ENCODE results near the gene HCRTR1. TPM values are rescaled to one million over a fixed set of nuclear protein-coding genes. Genes with fewer than 3 reads are reported as not detected.

HCRTR1 gene
- total RNA-seq, 2 donors from 2014 or later: 0.14 TPM; not detected in 1

DNA sequence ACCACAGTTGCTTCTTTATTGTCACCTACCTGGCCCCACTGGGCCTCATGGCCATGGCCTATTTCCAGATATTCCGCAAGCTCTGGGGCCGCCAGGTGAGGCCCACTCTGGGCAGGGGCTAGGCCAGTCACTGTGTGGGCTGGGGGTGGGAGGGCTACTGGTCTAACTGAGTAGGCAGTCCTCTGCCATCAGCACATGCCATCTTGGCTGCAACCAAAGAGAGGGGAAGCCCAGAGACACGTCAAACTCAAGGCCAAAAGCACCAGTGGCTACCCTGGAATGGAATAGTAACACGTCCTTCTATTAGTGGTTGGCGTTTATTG lies 4.0 kb downstream of the HCRTR1 start:
- no peak for ATAC-seq
- intact Hi-C loops (cut with DNase I, micrococcal nuclease): no loop called here
- DNase-seq: no peak

GRCh38 chr1:31621847-31622730 lies 4.6 kb downstream of the HCRTR1 start:
- ATAC-seq (no peak), DNase-seq (no peak)
- intact Hi-C loops (cut with DNase I, micrococcal nuclease): no loop called here

GRCh38 chr1:31623365-31623764 lies 5.9 kb downstream of the HCRTR1 start:
- DNase-seq (no peak), ATAC-seq (no peak)

DNA sequence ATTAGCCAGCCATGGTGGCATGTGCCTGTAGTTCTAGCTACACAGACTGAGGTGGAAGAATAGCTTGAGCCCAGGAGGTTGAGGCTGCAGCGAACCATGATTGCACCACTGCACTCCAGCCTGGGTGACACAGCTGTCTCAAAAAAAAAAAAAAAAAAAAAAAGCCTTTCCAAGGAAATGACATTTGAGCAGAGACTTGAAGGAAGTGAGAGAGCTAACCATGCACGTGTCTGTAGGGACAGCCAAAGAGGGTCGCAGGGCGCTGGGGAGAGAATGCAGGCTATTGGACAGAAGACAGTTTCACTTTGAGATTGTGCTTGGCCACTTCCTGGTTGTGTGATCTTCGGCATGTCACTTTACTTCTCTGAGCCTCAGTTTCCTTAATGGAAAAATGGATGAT lies 6.8 kb downstream of the HCRTR1 start:
- no peak for DNase-seq
- intact Hi-C loops (cut with DNase I, micrococcal nuclease): no loop called here

More at GRCh38 chr1:31623365-31623764, 5.9 kb downstream of the HCRTR1 start:
- intact Hi-C loops (cut with DNase I, micrococcal nuclease): no loop called here

DNA sequence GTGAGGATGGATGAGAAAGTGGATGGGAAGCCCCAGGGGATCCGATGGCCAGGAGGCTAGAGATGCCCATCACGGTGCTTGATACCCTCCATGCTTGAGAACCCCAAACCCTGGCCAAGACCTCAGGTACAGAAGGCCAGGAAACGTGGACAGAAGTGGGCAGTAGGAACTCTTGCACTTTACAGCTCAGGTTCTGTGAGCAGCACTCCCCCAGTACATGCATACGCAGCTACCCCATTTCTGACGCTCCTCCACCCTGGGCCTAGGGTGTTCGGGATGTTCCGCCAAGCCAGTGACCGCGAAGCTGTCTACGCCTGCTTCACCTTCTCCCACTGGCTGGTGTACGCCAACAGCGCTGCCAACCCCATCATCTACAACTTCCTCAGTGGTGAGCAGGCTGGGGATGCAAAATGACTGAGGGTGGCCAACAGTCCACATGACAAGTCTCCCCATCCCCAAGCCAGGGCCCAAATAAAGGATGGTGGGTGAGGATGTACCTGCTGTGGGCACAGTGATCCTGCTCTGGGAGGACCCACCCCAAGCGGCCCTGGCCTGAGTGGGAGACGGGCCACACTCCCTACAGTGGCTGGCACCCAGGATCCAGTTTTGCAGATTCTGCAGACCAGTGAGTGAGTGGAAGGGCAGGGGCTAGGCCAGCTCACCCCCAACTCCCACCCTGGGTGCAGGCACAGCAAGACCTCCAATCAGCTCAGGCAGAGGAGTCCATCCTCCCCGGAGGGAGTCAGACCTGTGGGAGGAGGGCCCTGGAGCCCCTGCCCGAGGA lies 7.4 kb downstream of the HCRTR1 start:
- ATAC-seq (no peak), DNase-seq (no peak)
- intact Hi-C loops (cut with DNase I, micrococcal nuclease): no loop called here

More for the DNA sequence above, 6.8 kb downstream of the HCRTR1 start:
- ATAC-seq: no peak

- no peak for ATAC-seq
- DNase-seq: no peak
- intact Hi-C loops (cut with DNase I, micrococcal nuclease): no loop called here
Measured at GRCh38 chr1:31625561-31626222, 8.2 kb downstream of the HCRTR1 start.

DNA sequence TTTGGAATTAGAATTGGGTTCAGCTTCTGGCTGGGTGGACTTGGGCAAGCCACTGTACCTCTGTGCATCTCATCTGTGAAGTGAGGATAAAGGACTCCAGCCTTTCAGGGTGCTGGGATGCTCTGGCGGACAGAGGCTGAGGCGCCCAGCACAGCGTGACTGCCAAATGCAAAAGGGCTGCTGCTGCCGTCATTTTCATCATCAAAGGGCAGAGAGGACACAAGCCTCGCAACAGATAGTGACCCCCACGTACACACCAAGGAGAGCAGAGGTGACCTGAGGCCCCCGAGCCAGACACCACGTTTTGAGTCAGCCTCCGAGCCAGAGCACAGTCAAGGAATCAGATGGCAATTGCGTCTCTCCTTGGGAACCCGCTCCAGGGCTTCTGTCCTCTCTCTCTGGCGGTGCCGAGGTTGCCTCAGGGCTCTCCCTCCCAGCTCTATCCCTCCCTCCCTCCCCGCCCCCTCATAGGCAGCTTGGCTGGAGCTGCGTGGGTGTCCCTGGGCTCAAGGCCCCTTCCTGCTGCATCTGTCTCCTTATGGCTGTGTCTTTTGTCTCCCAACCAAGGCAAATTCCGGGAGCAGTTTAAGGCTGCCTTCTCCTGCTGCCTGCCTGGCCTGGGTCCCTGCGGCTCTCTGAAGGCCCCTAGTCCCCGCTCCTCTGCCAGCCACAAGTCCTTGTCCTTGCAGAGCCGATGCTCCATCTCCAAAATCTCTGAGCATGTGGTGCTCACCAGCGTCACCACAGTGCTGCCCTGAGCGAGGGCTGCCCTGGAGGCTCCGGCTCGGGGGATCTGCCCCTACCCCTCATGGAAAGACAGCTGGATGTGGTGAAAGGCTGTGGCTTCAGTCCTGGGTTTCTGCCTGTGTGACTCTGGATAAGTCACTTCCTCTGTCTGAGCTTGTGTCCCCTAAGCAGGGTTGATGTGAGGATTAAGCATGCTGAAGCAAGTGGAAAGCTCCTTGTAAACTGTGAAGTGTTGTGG lies 9.0 kb downstream of the HCRTR1 start:
- intact Hi-C loops (cut with DNase I, micrococcal nuclease): no loop called here
- DNase-seq: no peak
- ATAC-seq: peak; percentile 3

DNA sequence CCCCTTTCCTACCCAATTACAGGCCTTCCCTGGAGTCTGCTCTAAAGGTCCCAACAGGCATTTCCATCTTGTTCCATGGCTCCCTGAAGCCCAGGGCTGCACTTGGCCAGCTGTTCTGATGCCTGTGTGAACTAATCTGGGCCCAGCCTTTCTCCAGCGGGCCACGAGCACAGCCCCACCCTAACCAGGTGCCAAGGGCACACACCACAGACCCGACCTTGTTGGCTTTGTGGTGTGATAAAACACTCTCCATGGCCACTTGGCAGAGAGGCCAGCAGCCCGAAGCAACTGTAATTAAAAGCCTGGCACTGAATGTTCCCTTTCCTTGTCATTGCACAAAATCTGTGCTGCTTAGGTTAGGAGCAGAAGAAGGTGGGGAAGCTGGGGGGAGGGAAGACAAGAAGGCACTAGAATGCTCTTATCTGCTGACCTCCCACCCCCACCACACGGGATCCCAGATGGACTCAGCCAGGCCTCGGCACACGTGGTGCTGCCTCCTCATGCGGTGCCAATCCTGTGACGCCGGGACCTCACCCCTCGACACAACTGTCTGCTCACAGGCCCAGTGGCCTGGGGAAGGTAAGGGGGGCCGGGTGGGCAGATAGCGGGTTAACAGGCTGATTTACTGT lies 9.9 kb downstream of the HCRTR1 start:
- ATAC-seq: peak; percentile 82
- peak; percentile 31 to 78 for DNase-seq

GRCh38 chr1:31627930-31628559 lies 10.6 kb downstream of the HCRTR1 start:
- intact Hi-C loops (cut with DNase I, micrococcal nuclease): no loop called here
- ATAC-seq (no peak), DNase-seq (no peak)

More for the DNA sequence above, 9.9 kb downstream of the HCRTR1 start:
- intact Hi-C loops (cut with DNase I, micrococcal nuclease): no loop called here

DNA sequence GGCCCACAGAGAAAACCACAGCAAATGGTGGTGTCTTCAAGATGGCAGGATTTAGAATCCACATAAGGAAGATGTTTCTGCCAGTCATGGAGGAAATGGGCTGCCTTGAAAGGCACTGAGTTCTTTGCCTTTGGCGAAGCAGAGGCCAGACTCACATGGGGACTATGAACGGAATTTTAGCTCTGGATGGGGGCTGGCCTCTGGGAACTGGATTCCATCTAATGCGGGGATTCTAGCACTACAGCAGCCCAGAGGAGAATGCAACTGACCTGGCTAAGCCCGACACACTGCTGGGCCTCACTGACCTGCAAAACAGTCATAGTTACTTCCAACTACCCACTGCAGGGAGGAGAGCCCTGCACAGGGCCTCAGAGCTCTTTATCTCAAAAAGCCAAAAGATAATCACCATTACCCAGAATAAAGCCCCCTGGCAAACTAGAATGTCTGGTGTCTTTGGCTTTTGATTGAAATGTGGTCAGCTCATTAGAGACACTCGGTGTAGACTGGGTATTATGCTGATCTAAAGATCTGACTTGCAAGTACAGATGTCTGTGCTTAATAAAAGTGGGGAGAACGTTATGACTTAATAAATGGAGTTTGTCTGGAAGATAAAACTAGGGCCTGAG lies 11.6 kb downstream of the HCRTR1 start:
- intact Hi-C loops (cut with DNase I, micrococcal nuclease): no loop called here
- DNase-seq (no peak), ATAC-seq (no peak)

GRCh38 chr1:31632649-31633048 lies 15.2 kb downstream of the HCRTR1 start:
- intact Hi-C loops (cut with DNase I, micrococcal nuclease): no loop called here
- ATAC-seq (peak; percentile 84), DNase-seq (peak in 1 of 2 donors; percentile 72)

DNA sequence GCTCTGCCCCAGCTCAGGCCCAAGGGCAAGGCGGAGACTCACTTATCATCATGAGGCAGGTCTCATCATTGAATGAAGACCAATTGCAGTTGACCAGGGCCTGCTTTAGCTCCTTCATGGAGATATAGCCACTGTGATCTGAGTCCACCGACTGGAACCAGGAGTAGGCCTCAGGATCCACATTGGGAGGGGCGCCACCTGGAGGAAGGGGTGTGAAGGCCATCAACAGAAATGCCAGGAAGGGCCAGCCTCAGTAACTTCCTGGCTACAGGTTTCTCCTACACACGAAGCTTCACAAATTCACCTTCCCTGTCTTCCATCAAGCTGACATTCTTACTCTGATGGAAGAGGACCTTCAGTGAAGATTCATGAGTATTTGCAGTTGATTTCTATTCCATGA lies 15.6 kb downstream of the HCRTR1 start:
- intact Hi-C loops (cut with DNase I, micrococcal nuclease): no loop called here
- DNase-seq (peak; percentile 63 to 70), ATAC-seq (peak; percentile 66)

DNA sequence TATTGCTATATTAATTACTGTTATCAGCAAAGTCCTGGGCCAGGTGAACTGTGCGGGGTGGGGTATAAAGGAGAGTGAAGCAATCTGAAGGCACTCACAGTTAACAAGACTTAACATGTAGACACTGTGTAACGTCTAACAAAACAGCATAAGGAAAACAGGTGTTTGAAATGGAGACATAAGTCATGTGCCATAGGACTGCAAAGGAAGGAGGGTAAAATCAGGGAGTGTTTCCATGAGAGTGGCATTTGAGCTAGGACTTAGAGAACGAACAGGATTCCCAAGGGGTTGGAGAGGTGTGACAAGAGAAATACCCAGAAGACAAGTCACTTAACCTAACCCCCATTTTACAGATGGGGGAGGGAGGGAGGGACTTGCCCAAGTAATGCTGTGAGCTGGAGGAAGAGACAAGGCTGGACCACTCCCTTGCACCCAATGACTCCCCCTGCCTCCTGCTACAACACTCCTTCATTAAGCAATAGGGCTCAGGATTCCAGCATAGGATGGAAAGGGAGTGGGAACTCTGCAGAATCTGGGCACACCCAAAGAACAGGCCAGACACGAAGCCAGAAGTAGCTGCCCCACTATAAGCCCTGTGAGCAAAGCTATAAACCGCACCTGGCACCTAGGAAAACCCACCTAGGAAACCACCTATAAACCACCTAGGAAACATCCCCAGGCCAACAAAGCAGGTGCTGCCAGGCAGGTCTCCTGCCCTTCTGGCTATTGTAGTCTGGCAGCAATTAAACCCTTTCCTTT lies 20.6 kb downstream of the HCRTR1 start:
- peak; percentile 80 for ATAC-seq
- intact Hi-C loops (cut with DNase I, micrococcal nuclease): no loop called here
- peak; percentile 35 to 72 for DNase-seq

GRCh38 chr1:31639543-31639942 lies 22.1 kb downstream of the HCRTR1 start:
- ATAC-seq (no peak), DNase-seq (no peak)
- intact Hi-C loops (cut with DNase I, micrococcal nuclease): no loop called here

DNA sequence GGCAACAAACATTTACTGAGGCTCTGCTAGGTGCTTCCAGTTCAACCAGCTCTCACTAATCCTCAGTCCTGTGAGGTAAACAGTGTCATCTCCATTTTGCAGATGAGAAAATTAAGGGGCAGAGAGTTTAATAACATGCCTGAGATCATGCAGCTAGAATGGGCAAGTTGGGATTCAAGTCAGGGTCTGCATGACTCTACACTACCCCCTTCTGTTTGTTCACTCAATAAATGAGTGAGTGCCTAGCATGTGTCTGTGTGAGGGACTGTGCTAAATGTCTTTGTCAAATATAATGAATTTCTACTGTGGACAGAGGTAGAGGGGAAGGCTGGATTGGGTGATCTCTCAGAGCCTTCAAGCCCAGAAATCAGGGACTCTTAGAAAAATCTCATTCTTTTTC lies 22.7 kb downstream of the HCRTR1 start:
- DNase-seq (no peak), ATAC-seq (no peak)
- intact Hi-C loops (cut with DNase I, micrococcal nuclease): no loop called here

DNA sequence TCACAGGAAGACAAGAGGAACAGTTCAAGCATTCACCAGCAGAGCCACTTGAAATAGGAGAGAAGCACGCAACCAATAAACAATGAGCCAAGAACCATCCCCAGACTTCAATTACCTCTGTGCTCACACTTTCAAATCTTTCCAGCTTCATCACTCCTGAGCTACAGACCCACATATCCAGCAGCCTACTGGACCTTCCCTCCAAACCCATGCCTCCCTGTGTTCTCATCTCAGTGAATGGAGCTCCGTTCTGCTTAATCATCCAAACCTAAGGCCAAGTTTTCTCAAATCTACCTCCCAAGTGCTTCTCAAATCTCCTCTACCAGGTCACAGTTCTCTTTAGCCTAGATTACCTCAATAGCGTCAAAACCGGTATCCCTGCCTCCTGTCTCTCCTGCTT lies 23.5 kb downstream of the HCRTR1 start:
- ATAC-seq: no peak
- intact Hi-C loops (cut with DNase I, micrococcal nuclease): no loop called here
- no peak for DNase-seq
